H1 (cell line): ENCODE data around the gene CD81. TPM values are rescaled to one million over a fixed set of nuclear protein-coding genes. Genes with fewer than 3 reads are reported as not detected.

Experiments used
- CTCF ChIA-PET: fragments of 300-600 bp; sonication (Branson Sonifier 250); formaldehyde crosslinking; loops from one replicate; lab custom pipeline; 2021; ENCODE audit not compliant: partially characterized antibody; lab: Charles Lee
- POLR2A ChIA-PET: fragments of 300-600 bp; sonication (Branson Sonifier 250); formaldehyde crosslinking; loops from one replicate; lab custom pipeline; 2021; ENCODE audit warnings: inconsistent platforms; ENCODE audit not compliant: partially characterized antibody; lab: Charles Lee
- DNase-seq, 2 experiments: peaks; one replicate each; pipeline versions ENCODE4 v3.0.0 to v3.0.0-alpha.2; 2010 to 2022; ENCODE audit warnings: low spot score in 2 of 2, low read depth in 1 of 2, mixed read lengths in 1 of 2
- FAIRE-seq: peaks from 2 replicates; lab custom pipeline; 2011; peaks lifted over from hg19 to GRCh38; lab: Jason Lieb, UNC
- H2AFZ ChIP-seq: 2 replicates; pipeline ENCODE4 v1.8.1; 2012; ENCODE audit warnings: low read length, inconsistent platforms
- H2AK5ac ChIP-seq: 2 replicates; pipeline ENCODE4 v1.6.1; 2013; ENCODE audit warnings: low read depth, low read length
- H2BK120ac ChIP-seq: replicated peaks from 2 replicates; pipeline ENCODE3; 2013; ENCODE audit warnings: low read depth, low read length, inconsistent platforms
- H2BK12ac ChIP-seq: 2 replicates; pipeline ENCODE4 v1.6.1; 2013; ENCODE audit warnings: low read depth, low read length
- H2BK15ac ChIP-seq: 2 replicates; pipeline ENCODE4 v1.6.1; 2013; ENCODE audit warnings: low read length
- H2BK20ac ChIP-seq: 2 replicates; pipeline ENCODE4 v1.6.1; 2013; ENCODE audit warnings: low read length
- H2BK5ac ChIP-seq: 2 replicates; pipeline ENCODE4 v1.6.1; 2013; ENCODE audit warnings: low read depth, low read length
- H3K14ac ChIP-seq: 2 replicates; pipeline ENCODE4 v1.6.1; 2013; ENCODE audit warnings: inconsistent platforms; ENCODE audit not compliant: insufficient read length
- H3K18ac ChIP-seq: 2 replicates; pipeline ENCODE4 v1.6.1; 2013; ENCODE audit warnings: low read length; ENCODE audit errors: extremely low read depth
- H3K23ac ChIP-seq: 2 replicates; pipeline ENCODE4 v1.6.1; 2013; ENCODE audit warnings: inconsistent platforms; ENCODE audit not compliant: insufficient read length
- H3K23me2 ChIP-seq: 2 replicates; pipeline ENCODE4 v1.6.1; 2013; ENCODE audit warnings: low read depth, low read length
- H3K27ac ChIP-seq: 2 replicates; pipeline ENCODE4 v1.6.1; 2011; ENCODE audit warnings: low read depth, low read length, inconsistent platforms
- H3K27me3 ChIP-seq, 4 experiments: replicated peaks in 1 of 4; 1 replicate in 1 of 4; 2 replicates in 3 of 4; pipeline versions ENCODE4 v1.6.1 to v1.8.1; 2011 to 2013; ENCODE audit warnings: low read length in 3 of 4, mild to moderate bottlenecking in 3 of 4, inconsistent platforms in 2 of 4, mixed read lengths in 2 of 4, moderate library complexity in 1 of 4; ENCODE audit not compliant: control insufficient read depth in 3 of 4, insufficient read depth in 3 of 4; ENCODE audit errors: extremely low read depth in 1 of 4
- H3K36me3 ChIP-seq, 4 experiments: 2 replicates each; pipeline versions ENCODE4 v1.6.1 to v1.8.1; 2011 to 2013; ENCODE audit warnings: mild to moderate bottlenecking in 4 of 4, low read length in 3 of 4, moderate library complexity in 2 of 4, control low read depth in 1 of 4, inconsistent platforms in 1 of 4; ENCODE audit not compliant: insufficient read depth in 4 of 4, control insufficient read depth in 2 of 4
- H3K4ac ChIP-seq: replicated peaks from 2 replicates; pipeline ENCODE3; 2013; ENCODE audit warnings: low read length, low read depth, mixed read lengths, inconsistent platforms; ENCODE audit not compliant: insufficient read length
- H3K4me1 ChIP-seq, 4 experiments: replicated peaks in 1 of 4; 1 replicate in 1 of 4; 2 replicates in 3 of 4; pipeline versions ENCODE4 v1.6.1 to v1.8.1; 2011 to 2013; ENCODE audit warnings: low read length in 3 of 4, inconsistent platforms in 2 of 4, mixed read lengths in 1 of 4; ENCODE audit not compliant: insufficient read depth in 4 of 4, control insufficient read depth in 3 of 4
- H3K4me2 ChIP-seq, 2 experiments: 2 replicates each; pipeline versions ENCODE4 v1.6.1 to v1.8.1; 2011 to 2013; ENCODE audit warnings: low read depth in 2 of 2, low read length in 2 of 2, control low read depth in 1 of 2, inconsistent platforms in 1 of 2, mild to moderate bottlenecking in 1 of 2; ENCODE audit not compliant: insufficient read depth in 1 of 2
- H3K4me3 ChIP-seq, 4 experiments: fragments of 200-600, 300-600 bp in 1 of 4; sonication (generic), shearing (Covaris generic), sonication (Bioruptor Twin) in 1 of 4; 2 replicates each; pipeline versions ENCODE4 v1.5.1 to v1.8.1; 2011 to 2016; ENCODE audit warnings: low read length in 4 of 4, low read depth in 3 of 4, control low read depth in 2 of 4, inconsistent platforms in 2 of 4, mild to moderate bottlenecking in 2 of 4, mixed read lengths in 1 of 4, moderate library complexity in 1 of 4; ENCODE audit not compliant: insufficient read depth in 2 of 4; ENCODE audit errors: extremely low read depth in 1 of 4
- H3K56ac ChIP-seq: replicated peaks from 2 replicates; pipeline ENCODE3; 2013; ENCODE audit warnings: low read depth, mild to moderate bottlenecking, mixed read lengths, low read length, inconsistent platforms; ENCODE audit not compliant: insufficient read length
- H3K79me1 ChIP-seq: 2 replicates; pipeline ENCODE4 v1.6.1; 2013; ENCODE audit warnings: low read depth, low read length, control low read depth
- H3K79me2 ChIP-seq, 2 experiments: 2 replicates each; pipeline versions ENCODE4 v1.6.1 to v1.8.1; 2012 to 2013; ENCODE audit warnings: low read length in 2 of 2, mild to moderate bottlenecking in 2 of 2, inconsistent platforms in 1 of 2; ENCODE audit not compliant: insufficient read depth in 2 of 2, control insufficient read depth in 1 of 2
- H3K9ac ChIP-seq, 4 experiments: replicated peaks in 1 of 4; 1 replicate in 1 of 4; 2 replicates in 3 of 4; pipeline versions ENCODE4 v1.6.1 to v1.8.1; 2011 to 2013; ENCODE audit warnings: low read depth in 3 of 4, low read length in 3 of 4, control low read depth in 2 of 4, mild to moderate bottlenecking in 2 of 4, moderate library complexity in 2 of 4, inconsistent platforms in 1 of 4; ENCODE audit errors: extremely low read depth in 1 of 4
- H3K9me3 ChIP-seq, 2 experiments: 2 replicates each; pipeline versions ENCODE4 v1.6.1 to v1.8.1; 2012 to 2013; ENCODE audit warnings: mild to moderate bottlenecking in 2 of 2, moderate library complexity in 2 of 2, control low read depth in 1 of 2, inconsistent platforms in 1 of 2, low read depth in 1 of 2, low read length in 1 of 2, mixed read lengths in 1 of 2; ENCODE audit not compliant: insufficient read depth in 2 of 2
- H4K20me1 ChIP-seq, 2 experiments: replicated peaks in 1 of 2; 2 replicates each; pipeline versions ENCODE3 to v1.8.1; 2011 to 2013; ENCODE audit warnings: inconsistent platforms in 2 of 2, low read length in 2 of 2, mild to moderate bottlenecking in 1 of 2; ENCODE audit not compliant: insufficient read depth in 2 of 2, control insufficient read depth in 1 of 2
- H4K5ac ChIP-seq: 2 replicates; pipeline ENCODE4 v1.6.1; 2013; ENCODE audit warnings: low read length, low read depth, mixed read lengths, inconsistent platforms; ENCODE audit not compliant: insufficient read length
- H4K8ac ChIP-seq: 2 replicates; pipeline ENCODE4 v1.8.0; 2013; ENCODE audit warnings: mild to moderate bottlenecking, moderate library complexity, low read length, inconsistent platforms; ENCODE audit not compliant: insufficient read depth; ENCODE audit errors: extremely low read depth
- H4K91ac ChIP-seq: replicated peaks from 2 replicates; pipeline ENCODE3; 2013; ENCODE audit warnings: low read length, mixed read lengths, inconsistent platforms; ENCODE audit not compliant: insufficient read length
- CBX5 ChIP-seq: fragments of 300-800, 300-1000 bp; sonication (generic); IDR thresholded peaks from 2 replicates; pipeline ENCODE4 v1.7.1; 2016; ENCODE audit warnings: antibody characterized with exemption, low read length, low read depth
- CBX8 ChIP-seq: fragments of 300-800, 300-1000 bp; sonication (generic); IDR thresholded peaks from 2 replicates; pipeline ENCODE4 v1.7.1; 2016; ENCODE audit warnings: low read depth, low read length, borderline replicate concordance
- FOSL1 ChIP-seq: IDR thresholded peaks from 2 replicates; pipeline ENCODE4 v1.6.1; 2011; ENCODE audit warnings: mild to moderate bottlenecking, low read depth, low read length, moderate library complexity; ENCODE audit not compliant: insufficient read depth
- KDM4A ChIP-seq: IDR thresholded peaks from one replicate; pipeline ENCODE4 v1.7.1; 2012; ENCODE audit warnings: low read depth, mild to moderate bottlenecking, moderate library complexity, low read length, inconsistent platforms; ENCODE audit not compliant: severe bottlenecking
- KDM5A ChIP-seq: fragments of 200-600 bp; IDR thresholded peaks from 2 replicates; pipeline ENCODE4 v1.7.1; 2012; ENCODE audit warnings: mild to moderate bottlenecking, low read length, inconsistent platforms, mixed read lengths
- PHF8 ChIP-seq: fragments of 200-600 bp; sonication (generic); conservative IDR thresholded peaks from 2 replicates; pipeline ENCODE4 v1.7.1; 2012; ENCODE audit warnings: low read depth, mild to moderate bottlenecking, inconsistent platforms, low read length, moderate library complexity
- POLR2AphosphoS5 ChIP-seq: IDR thresholded peaks from 2 replicates; pipeline ENCODE4 v1.6.1; 2011; ENCODE audit warnings: low read depth, low read length
- RAD21 ChIP-seq, 2 experiments: IDR thresholded peaks in 1 of 2; conservative IDR thresholded peaks in 1 of 2; 2 replicates each; pipeline ENCODE4 v1.6.1; 2011; ENCODE audit warnings: low read depth in 2 of 2, low read length in 2 of 2, improper control_type of control experiment in 1 of 2, inconsistent platforms in 1 of 2, mild to moderate bottlenecking in 1 of 2, moderate library complexity in 1 of 2
- SIN3A ChIP-seq, 2 experiments: IDR thresholded peaks in 1 of 2; conservative IDR thresholded peaks in 1 of 2; 2 replicates each; pipeline ENCODE4 v1.6.1; 2011 to 2012; ENCODE audit warnings: low read length in 2 of 2, improper control_type of control experiment in 1 of 2, low read depth in 1 of 2, mild to moderate bottlenecking in 1 of 2
- SIRT6 ChIP-seq: IDR thresholded peaks from one replicate; pipeline ENCODE4 v1.7.1; 2012; ENCODE audit warnings: low read length, inconsistent platforms
- SRF ChIP-seq: IDR thresholded peaks from 2 replicates; pipeline ENCODE4 v1.6.1; 2011; ENCODE audit warnings: mild to moderate bottlenecking, low read depth, low read length, moderate library complexity
- YY1 ChIP-seq: IDR thresholded peaks from 2 replicates; pipeline ENCODE4 v1.6.1; 2011; ENCODE audit warnings: low read depth, mild to moderate bottlenecking, low read length
- WGBS, 2 experiments: shearing (Covaris generic) in 1 of 2; methylation state at CpG; one replicate each; pipeline versions ENCODE4 v1.1.6 to v1.1.7; 2013 to 2015; ENCODE audit warnings: low lambda C conversion rate in 2 of 2, mixed read lengths in 2 of 2, inconsistent platforms in 1 of 2, low coverage in 1 of 2, missing lambda C conversion rate in 1 of 2; ENCODE audit not compliant: insufficient replicate concordance in 2 of 2, insufficient coverage in 1 of 2, insufficient read length in 1 of 2; ENCODE audit errors: extremely low coverage in 1 of 2, missing lambda C conversion rate in 1 of 2; 5-methylcytosine and 5-hydroxymethylcytosine counted together
- polyA plus RNA-seq, 7 experiments: library from polyadenylated mRNA; depleted of rRNA in 3 of 7; stranded (reverse) in 5 of 7; unstranded in 2 of 7; fragments of >200 nt in 5 of 7; fragments of 200-250 nt in 2 of 7; gene quantifications; 1 replicate in 5 of 7; 2 replicates in 1 of 7; 4 replicates in 1 of 7; pipeline versions ENCODE4 v1.2.1 to v1.2.3, GENCODE V29; 2011 to 2013; ENCODE audit warnings: missing spikeins in 2 of 7, mixed read lengths in 2 of 7
- total RNA-seq: library from RNA; stranded (reverse); fragmentation: NEBNext Ultra II Directional; extraction: Animal tissue kit (Norgen Biotek cat#: 25700); gene quantifications from 2 replicates; pipeline ENCODE4 v1.2.1, GENCODE V29; 2021
- TF ChIP-seq, protein P1 (sequence below): IDR thresholded peaks from 2 replicates; pipeline ENCODE4 v1.6.1; 2011; ENCODE audit warnings: low read length, improper control_type of control experiment

CD81 gene
- total and polyA plus RNA-seq, 2 of the 8 experiments (the other 6 are each of a cell fraction or from before 2014, with no cell fraction given): 238 to 309 TPM

DNA sequence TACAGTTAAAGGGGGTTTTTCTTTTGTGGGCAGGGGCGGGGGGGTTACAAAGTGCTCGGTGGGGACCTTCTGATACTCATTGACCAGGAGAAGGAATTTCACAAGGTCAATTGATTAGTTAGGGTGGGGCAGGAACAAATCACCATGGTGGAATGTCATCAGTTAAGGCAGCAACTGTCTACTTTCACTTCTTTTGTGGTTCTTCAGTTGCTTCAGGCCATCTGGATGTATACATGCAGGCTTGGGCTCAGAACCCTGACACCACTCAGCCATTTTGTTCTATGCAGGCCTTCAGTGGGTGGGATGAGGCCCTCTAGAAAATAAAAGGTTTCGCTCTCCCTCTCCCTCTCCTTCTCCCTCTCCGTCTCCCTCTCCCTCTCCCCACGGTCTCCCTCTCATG lies 45.7 kb upstream of the CD81 start:
- Histone ChIP-seq H4K8ac (no peak overlapping the region), H3K4me3 (no peak overlapping the region), H3K23ac (no peak overlapping the region), H3K4me1 (no peaks in the 10 kb centered on the region), H2BK15ac (no peak overlapping the region), H4K91ac (no peak overlapping the region), H2BK120ac (no peak overlapping the region), H3K14ac (no peak overlapping the region), H2BK5ac (no peak overlapping the region), H2BK20ac (no peak overlapping the region), H3K79me1 (no peaks in the 10 kb centered on the region), H3K23me2 (no peaks in the 10 kb centered on the region), H3K27ac (no peak overlapping the region), H3K56ac (no peak overlapping the region), H3K4me2 (no peak overlapping the region), H4K20me1 (no peaks in the 10 kb centered on the region), H2AFZ (no peak overlapping the region), H2BK12ac (no peak overlapping the region), H3K36me3 (no peaks in the 10 kb centered on the region), H3K79me2 (no peaks in the 10 kb centered on the region), H3K4ac (no peak overlapping the region), H2AK5ac (no peak overlapping the region), H3K9ac (no peak overlapping the region), H3K18ac (no peak overlapping the region), H3K9me3 (peaks cover 7 to 18% of the 10 kb centered on the region in 2 experiments; a peak in 3 of 4 replicates), H4K5ac (no peak overlapping the region), H3K27me3 (no peaks in the 10 kb centered on the region; a peak in 1 of 7 replicates)
- DNase-seq (no peak), FAIRE-seq (no peak)
- POLR2A ChIA-PET: interaction anchor here (1.4 kb wide), 1 partner anchor 47 kb away, joined by 3 read pairs; no protein-coding TSS in a partner anchor
- CTCF ChIA-PET: no interaction called here
- 100% methylated on average over 4 of the region's 5 CpGs; no CpG with 5 or more reads in 1 of the 2 experiments for WGBS, 2 experiments
- TF ChIP-seq CBX8: no peak
- no peak for TF ChIP-seq POLR2AphosphoS5
- TF ChIP-seq, protein P1, sequence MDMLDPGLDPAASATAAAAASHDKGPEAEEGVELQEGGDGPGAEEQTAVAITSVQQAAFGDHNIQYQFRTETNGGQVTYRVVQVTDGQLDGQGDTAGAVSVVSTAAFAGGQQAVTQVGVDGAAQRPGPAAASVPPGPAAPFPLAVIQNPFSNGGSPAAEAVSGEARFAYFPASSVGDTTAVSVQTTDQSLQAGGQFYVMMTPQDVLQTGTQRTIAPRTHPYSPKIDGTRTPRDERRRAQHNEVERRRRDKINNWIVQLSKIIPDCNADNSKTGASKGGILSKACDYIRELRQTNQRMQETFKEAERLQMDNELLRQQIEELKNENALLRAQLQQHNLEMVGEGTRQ: no peak
- no peak for TF ChIP-seq KDM4A
- TF ChIP-seq SIRT6: no peak
- TF ChIP-seq RAD21 (IDR thresholded peaks at IDR 0.05 in 1 of 2, conservative IDR thresholded peaks at IDR 0.05 in 1 of 2; ENCODE audit: low read depth in 2 of 2, low read length in 2 of 2): no peak
- no peak for TF ChIP-seq PHF8
- no peak for TF ChIP-seq CBX5
- no peak for TF ChIP-seq YY1
- TF ChIP-seq SRF: no peak
- TF ChIP-seq KDM5A: no peak
- TF ChIP-seq SIN3A (conservative IDR thresholded peaks at IDR 0.05 in 1 of 2, IDR thresholded peaks at IDR 0.05 in 1 of 2; ENCODE audit: low read depth in 1 of 2, low read length in 2 of 2): no peak
- TF ChIP-seq FOSL1: no peak
